ENCODE data around the gene METTL26. TPM values are rescaled to one million over a fixed set of nuclear protein-coding genes. Genes with fewer than 3 reads are reported as not detected.
A peak's percentile ranks its signal among the peaks of the same experiment; 100 is the strongest.

Gene METTL26
- total RNA-seq, 1 donor from 2014 or later = 224 TPM

DNA sequence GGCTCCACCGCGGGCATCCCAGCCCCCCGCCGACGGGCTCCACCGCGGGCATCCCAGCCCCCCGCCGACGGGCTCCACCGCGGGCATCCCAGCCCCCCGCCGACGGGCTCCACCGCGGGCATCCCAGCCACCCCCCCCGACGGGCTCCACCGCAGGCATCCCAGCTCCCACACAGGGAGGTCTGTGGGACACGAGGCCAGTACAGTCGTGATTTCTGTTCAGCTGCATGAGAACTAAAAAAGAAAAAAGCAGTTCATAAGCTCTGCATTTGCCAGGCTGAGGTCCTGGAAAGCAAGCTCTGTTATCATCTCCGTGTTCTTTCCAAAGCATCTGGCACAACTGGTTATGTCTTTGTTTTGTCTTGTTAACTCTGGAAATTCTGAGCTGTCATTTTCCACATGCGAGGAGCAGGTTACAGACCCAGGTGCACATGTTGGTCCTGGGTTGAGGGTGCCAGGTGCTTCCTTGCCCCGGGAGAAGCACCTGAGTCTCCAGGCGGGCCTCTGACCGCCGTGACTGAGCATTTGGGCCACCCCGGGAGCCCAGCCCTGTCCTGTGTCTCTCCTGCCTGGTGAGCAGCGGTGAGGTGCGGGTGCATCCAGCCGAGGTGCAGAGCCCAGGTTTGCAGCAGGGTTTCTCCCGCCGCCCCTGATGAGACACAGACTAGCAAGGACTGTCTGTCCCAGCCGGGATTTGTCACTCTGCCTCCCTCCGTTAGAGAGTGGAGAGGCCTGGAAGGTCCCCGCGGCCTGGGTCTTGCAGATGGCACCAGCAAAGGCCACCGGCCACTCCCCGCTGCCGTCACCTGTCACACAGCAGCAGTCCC lies 15.2 kb downstream of the METTL26 start:
- no peak for DNase-seq (ENCODE audit: low read depth)
- TF ChIP-seq, protein P1, sequence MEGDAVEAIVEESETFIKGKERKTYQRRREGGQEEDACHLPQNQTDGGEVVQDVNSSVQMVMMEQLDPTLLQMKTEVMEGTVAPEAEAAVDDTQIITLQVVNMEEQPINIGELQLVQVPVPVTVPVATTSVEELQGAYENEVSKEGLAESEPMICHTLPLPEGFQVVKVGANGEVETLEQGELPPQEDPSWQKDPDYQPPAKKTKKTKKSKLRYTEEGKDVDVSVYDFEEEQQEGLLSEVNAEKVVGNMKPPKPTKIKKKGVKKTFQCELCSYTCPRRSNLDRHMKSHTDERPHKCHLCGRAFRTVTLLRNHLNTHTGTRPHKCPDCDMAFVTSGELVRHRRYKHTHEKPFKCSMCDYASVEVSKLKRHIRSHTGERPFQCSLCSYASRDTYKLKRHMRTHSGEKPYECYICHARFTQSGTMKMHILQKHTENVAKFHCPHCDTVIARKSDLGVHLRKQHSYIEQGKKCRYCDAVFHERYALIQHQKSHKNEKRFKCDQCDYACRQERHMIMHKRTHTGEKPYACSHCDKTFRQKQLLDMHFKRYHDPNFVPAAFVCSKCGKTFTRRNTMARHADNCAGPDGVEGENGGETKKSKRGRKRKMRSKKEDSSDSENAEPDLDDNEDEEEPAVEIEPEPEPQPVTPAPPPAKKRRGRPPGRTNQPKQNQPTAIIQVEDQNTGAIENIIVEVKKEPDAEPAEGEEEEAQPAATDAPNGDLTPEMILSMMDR (conservative IDR thresholded peaks at IDR 0.05; ENCODE audit: low read depth, low read length) = no peak
- H3K4me3 ChIP-seq (ENCODE audit: low read depth, low read length) = no peak overlapping the region

DNA sequence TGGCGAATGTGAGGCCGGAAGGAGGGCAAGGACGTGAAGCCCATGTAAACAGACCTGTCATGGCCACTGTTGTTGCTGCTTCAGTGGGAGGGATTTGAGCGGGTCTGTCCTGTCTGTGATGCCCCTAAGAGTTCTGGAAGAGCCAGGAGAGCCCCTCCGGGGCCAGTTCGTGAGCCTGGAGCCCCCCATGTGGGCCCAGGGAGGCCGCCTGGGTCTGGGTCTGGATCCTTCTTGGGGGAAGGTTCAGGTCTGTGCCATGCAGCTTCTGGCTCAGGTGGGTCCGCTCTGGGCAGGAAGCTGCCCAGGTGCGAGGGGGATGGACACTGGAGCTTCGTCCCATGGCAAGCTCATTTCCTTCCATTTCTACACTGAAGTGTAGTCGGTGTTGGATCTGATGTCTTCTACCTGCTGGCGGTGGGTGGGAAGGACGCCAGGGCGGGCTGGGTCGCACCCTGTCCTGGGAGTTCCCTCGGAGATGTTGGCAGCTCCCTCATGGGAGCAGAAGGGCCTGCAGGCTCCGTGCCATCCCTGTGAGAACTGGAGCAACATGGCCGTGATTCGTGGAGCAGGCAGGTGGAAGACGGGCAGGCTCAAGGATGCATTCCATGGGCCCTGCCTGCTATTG lies 16.5 kb downstream of the METTL26 start:
- TF ChIP-seq, protein P1 (conservative IDR thresholded peaks at IDR 0.05; ENCODE audit: low read depth, low read length) = no peak
- H3K4me3 ChIP-seq (ENCODE audit: low read depth, low read length) = no peak overlapping the region
- DNase-seq (ENCODE audit: low read depth) = no peak

DNA sequence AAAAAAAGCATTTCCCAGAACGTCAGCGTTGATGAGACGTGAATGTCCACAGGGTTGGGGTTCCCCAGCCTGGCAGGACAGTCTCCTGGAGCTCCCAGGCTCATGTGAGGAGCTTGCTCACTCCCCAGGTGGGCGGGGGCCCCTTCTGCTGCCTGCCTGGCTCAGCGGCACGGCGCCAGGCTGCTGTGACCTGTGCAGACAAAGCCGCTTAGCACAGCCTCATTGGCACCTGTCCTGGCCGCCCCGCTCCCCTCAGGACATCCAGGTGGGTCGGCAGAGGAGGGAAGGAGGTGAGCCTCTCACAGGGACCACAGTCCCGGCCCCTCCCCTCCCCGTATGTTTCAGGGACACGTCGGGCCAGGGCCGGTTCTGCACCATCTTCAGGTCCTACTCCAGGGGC lies 18.2 kb downstream of the METTL26 start:
- no peak overlapping the region for H3K4me3 ChIP-seq (ENCODE audit: low read depth, low read length)
- TF ChIP-seq, protein P1 (conservative IDR thresholded peaks at IDR 0.05; ENCODE audit: low read depth, low read length) = no peak
- DNase-seq (ENCODE audit: low read depth) = no peak

DNA sequence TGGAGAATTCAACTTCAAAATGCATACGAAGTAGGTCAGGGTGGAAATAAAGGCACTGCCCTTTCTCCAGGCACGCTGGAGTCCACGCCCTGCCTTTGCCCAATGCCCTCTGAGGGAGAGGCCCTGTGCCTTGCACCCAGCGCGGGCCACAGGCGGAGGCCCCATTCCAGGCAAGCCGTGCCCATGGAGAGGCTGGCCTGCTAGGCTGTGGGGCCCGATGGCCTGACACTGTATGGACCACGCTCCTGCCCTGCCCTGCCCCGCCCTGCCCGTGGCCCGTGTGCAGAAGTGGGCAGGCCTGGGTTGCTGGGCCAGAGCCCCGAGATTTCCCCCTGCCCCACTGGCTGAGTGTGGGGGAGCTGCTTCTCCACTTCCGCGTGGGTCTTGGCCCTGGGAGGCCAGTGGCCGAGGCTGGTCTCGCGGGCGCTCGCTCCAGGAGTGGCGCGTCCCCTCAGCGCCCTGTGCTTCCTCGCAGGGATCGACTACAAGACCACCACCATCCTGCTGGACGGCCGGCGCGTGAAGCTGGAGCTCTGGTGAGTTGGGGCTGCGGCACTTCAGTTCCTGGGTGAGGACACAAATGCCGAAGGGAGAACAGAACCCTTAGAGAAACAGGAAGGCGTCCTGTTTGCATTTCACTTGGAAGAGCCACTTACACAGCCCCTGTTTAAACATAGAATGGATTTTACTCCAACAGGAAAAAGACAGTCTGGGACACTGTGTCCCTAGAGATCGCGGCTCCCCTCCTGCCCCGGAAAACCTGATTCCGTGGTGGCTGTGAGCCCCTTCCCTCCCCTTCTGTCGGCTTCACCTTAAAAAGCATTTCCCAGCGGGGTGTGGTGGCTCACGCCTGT lies 19.1 kb downstream of the METTL26 start:
- no peak overlapping the region for H3K4me3 ChIP-seq (ENCODE audit: low read depth, low read length)
- DNase-seq (ENCODE audit: low read depth) = no peak
- TF ChIP-seq, protein P1 (conservative IDR thresholded peaks at IDR 0.05; ENCODE audit: low read depth, low read length) = no peak

DNA sequence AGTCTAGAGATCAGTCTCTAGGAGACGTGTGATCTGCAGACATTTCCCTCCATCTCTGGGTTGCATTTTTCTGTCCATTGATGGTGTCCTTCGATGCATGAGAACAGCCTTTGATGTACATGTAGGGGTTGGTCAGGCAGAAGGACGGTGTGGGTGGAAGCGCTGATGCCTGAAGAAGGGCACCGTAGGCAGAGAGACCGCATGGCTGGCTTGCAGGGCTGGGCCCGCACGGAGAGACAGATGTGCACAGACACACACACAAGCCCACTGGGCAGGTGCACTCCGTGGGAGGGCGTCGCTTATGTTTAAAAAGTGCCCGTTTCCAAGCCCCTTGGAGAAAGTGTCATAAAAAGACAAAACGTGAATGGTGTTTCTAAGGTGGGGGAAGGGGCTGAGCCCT lies 21.0 kb downstream of the METTL26 start:
- H3K4me3 ChIP-seq (ENCODE audit: low read depth, low read length) = no peak overlapping the region
- TF ChIP-seq, protein P1 (conservative IDR thresholded peaks at IDR 0.05; ENCODE audit: low read depth, low read length) = no peak
- DNase-seq (ENCODE audit: low read depth) = no peak

DNA sequence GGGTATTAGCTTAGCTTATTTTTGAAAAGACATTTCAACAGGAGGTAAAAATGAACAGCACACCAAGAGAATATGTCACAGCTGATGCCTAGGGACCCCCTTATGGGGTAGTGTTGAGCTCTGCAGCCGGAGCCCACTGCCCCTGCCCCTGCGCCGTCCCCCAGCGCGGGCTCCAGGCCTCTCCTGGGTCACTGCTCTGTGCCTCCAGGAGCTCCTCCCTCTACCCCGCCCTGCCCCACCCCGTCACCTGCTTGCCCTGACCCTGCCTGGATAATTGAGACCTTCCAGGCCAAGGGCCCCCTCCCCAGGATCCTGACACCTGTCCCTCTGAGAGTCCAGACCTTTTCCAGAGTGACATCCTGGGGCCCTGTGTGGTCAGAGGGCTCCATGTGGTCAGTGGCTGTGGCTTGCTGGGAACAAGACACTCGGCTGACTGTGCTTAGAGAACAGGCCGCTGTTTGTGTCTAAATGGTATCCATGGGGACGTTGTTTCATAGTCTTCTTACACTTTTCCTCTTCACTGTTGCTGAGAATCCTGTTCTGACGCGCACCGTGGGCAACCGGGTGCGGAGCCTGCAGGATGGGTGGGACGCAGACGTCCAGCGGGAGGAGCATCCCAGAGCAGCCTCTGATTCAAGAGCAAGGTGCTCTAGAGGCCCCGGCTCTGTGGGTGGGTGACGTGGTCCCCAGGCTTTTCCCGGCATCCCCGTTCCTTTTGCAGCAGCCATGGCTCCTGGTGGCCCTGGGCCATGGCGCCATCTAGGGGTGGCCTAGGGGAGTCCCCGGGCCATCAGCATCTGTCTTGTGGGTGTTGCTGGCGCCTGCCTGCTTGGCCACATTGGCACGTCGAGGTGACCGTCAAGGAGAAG lies 25.4 kb downstream of the METTL26 start:
- no peak for DNase-seq (ENCODE audit: low read depth)
- H3K4me3 ChIP-seq (ENCODE audit: low read depth, low read length) = no peak overlapping the region
- TF ChIP-seq, protein P1 (conservative IDR thresholded peaks at IDR 0.05; ENCODE audit: low read depth, low read length) = peak; percentile 77
